Measurements from ENCODE around the gene CC2D1A.
"Not testable (repeated sequence)": the region's sequence is repeated elsewhere in the genome, so short reads cannot be mapped to it uniquely, and the experiment has no call there.

CC2D1A gene

GRCh38 chr19:13906521-13906904 lies 512 bp downstream of the CC2D1A start:
- peak in 9 of 56 donors; percentile 14 to 48 (median 27) for DNase-seq

DNA sequence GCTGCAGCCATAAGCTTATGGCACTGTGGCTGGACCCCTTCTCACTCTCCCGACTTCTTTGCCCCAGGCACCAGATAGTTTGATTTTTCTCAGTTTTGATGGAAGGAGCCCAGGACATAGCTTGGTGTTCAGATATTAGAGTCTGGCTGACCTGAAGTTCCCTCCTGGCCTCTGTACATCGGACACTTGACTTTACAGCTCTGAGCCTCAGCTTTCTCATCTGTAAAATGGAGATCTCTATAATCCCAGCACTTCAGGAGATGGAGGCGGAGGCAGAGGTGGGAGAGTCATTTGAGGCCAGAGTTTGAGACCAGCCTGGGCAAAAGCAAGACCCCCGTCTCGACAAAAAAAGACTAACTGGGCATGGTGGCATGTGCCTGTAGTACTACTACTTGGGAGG lies 909 bp downstream of the CC2D1A start:
- no peak for DNase-seq

- DNase-seq, result no peak
These were observed 2.7 kb downstream of the CC2D1A start for GRCh38 chr19:13908674-13909073.

DNA sequence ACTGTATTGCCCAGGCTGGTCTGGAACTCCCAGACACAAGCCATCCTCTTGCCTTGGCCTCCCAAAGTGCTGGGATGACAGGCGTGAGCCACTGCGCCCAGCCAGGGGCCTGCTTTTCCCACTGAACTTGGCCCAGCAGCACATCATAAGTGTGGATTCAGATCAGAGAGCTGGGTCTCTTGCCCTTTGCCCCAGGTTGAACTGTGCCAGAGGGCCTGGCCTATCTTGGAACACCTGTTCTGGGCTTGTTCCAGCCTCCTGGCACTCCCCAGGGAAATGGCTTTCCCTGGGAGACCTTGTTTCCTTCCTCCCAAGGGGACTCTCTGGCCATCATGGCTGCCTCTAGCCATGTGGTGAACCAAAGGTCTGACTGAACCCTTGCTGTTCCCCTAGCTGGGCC lies 3.4 kb downstream of the CC2D1A start:
- DNase-seq, result no peak

DNA sequence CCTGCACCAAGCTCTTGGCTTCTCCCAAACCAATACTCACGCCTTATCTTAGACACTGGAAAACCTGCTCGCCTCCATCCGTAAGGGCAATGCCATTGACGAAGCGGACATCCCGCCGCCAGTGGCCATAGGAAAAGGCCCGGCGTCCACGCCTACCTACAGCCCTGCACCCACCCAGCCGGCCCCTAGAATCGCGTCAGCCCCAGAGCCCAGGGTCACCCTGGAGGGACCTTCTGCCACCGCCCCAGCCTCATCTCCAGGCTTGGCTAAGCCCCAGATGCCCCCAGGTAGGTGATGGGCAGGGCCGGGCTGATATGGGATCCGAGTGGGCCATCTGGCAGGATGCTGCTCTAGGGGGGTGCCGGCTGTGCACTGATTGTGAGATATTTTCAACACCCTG lies 7.4 kb downstream of the CC2D1A start:
- DNase-seq, result no peak

DNA sequence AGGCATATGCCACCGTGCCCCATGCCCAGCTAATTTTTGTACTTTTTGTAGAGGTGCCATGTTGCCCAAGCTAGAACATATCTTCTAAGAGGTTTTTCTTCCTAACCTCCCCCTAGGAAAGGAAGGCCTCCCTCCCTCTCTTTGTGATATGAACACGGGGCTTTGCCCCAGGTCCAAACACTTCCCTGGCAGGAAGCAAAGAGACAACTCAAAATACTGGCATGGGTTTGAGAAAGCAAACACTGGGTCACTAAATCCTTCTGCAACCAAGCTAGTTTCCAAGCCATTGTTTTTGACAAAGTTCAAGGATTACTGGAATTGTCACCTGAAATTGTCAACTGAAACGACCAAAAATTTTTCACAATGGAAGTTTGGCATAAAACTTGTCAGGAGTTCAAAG lies 8.8 kb downstream of the CC2D1A start:
- DNase-seq, result no peak

GRCh38 chr19:13917888-13918406 lies 11.9 kb downstream of the CC2D1A start:
- DNase-seq, result no peak

DNA sequence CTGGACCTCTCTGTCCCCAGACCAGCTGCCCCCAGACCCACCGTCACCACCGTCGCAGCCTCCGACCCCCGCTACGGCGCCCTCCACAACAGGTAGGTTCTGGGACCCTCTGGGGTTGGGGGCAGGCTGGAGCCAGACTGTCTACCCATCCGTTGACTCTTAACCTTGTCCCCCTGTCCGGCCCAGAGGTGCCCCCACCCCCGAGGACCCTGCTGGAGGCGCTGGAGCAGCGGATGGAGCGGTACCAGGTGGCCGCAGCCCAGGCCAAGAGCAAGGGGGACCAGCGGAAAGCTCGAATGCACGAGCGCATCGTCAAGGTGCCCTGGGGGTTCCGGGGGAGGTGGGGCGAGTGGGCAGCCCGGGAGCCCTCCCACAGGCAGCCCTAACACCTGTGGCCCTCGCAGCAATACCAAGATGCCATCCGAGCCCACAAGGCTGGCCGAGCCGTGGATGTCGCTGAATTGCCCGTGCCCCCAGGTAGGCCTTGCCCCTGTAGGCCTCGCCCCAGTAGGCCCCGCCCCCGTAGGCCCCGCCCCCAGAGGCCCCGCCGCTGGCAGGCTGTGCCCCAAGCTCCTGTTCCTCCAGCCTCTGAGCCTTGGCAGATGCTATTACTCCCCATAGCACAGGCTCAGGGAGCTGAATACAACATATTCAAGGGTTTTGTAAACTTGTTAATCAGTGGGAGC lies 12.9 kb downstream of the CC2D1A start:
- DNase-seq, result no peak

DNA sequence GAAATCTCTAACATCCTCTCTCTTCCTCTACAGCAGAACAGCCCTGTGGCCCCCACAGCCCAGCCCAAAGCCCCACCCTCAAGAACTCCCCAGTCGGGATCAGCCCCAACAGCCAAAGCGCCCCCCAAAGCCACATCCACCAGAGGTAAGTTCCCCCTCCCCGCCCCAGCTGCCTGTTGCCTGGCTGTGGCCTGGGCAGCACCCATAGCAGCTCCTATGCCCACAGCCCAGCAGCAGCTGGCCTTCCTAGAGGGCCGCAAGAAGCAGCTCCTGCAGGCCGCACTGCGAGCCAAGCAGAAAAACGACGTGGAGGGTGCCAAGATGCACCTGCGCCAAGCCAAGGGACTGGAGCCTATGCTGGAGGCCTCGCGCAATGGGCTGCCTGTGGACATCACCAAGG lies 14.5 kb downstream of the CC2D1A start:
- DNase-seq, result no peak

DNA sequence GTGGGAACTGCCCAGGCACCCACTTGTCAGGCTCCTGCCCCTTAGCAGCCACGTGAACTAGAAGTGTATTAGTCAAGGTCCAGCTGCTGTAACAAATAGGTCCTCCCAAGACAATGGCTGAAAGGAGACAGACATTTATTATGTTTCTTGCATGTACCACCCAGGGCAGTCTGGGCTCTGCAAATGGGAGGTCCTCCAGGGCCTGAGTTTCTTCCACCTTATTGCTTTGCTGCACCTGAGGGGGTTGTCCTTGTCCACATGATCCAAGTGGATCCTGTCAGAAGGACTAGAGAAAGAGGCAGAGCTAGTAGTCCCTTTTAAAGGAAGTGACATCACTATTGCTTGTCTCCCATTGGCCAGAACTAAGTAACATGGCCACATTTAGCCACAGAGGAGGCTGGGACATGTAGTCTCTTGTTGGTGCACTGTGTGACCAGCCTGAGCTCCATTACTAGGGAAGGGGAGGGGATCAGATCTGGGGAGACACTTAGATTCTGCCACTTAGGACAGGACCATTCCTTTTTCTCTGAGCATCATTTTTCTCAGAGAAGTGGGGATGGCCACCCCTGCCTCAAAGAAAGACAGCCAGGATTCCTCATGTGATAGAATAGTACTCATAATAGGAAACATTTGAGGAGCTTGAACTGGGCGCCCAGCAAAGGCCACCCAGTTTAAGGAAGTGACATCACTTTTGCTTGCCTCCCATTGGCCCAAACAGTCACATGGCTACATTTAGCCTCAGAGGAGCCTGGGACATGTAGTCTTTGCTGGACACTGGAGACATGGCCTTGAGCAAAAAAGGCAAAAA lies 15.1 kb downstream of the CC2D1A start:
- peak in 18 of 56 donors; percentile 2 to 49 (median 20) for DNase-seq

- not testable (repeated sequence) for DNase-seq
These were observed 16.1 kb downstream of the CC2D1A start for GRCh38 chr19:13922118-13922517.

- DNase-seq, result no peak
These were observed 17.4 kb downstream of the CC2D1A start for GRCh38 chr19:13923194-13923987.

GRCh38 chr19:13926010-13926409 lies 20.0 kb downstream of the CC2D1A start:
- DNase-seq, result no peak

- DNase-seq, result no peak
These were observed 20.7 kb downstream of the CC2D1A start for GRCh38 chr19:13926715-13927114.

DNA sequence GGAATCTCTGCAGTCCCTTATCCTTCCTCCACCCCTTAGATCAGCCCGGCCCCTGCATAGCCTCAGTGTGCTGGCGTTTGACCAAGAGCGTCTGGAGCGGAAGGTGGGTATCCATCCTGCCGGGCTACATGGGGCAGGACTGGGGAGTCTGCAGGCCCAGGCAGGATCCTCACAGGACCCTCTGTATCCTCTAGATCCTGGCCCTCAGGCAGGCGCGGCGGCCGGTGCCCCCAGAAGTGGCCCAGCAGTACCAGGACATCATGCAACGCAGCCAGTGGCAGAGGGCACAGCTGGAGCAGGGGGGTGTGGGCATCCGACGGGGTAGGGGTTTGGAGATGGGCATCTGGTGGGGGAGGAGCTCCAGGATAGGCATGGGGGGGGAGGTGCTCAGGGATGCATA lies 23.3 kb downstream of the CC2D1A start:
- DNase-seq, result no peak

GRCh38 chr19:13929956-13930355 lies 24.0 kb downstream of the CC2D1A start:
- DNase-seq, result no peak

GRCh38 chr19:13930402-13930801 lies 24.4 kb downstream of the CC2D1A start:
- no peak for DNase-seq

DNA sequence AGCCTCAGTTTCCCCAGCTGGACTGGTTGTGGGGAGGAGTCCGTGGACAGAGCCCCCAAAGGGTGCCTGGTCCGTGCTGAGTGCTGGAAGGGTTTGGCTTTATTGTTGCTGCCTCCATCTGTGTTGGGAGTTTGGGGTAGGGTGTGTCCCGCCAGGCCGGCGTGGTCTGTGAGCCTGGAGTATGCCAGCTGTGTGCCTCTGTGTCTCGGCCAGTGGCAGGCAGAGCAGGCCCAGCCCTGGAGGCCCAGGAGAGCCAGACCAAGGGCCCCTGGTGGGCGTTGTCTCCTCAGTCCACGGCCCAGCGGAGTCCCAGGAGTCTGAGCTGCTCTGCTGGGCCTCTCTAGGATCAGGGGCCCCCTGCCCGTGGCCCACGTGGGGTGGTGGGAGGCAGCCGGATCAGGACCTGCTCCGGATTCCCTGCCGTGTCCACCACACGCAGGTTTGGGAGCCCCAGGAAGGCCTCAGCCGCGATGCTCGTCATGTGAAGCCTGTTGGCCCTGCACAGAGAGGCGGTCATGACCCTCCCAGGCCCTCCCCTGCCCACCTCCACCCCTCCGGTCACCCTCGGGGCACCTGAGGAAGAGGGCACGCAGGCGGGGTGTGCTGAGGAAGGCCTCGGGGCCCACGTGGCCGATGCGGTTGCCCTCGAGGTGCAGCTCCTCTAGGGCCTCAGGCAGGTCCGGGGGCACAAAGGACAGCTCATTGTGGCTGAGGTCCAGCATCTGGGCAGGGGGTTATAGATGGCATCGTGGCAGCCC lies 25.6 kb downstream of the CC2D1A start:
- no peak for DNase-seq

DNA sequence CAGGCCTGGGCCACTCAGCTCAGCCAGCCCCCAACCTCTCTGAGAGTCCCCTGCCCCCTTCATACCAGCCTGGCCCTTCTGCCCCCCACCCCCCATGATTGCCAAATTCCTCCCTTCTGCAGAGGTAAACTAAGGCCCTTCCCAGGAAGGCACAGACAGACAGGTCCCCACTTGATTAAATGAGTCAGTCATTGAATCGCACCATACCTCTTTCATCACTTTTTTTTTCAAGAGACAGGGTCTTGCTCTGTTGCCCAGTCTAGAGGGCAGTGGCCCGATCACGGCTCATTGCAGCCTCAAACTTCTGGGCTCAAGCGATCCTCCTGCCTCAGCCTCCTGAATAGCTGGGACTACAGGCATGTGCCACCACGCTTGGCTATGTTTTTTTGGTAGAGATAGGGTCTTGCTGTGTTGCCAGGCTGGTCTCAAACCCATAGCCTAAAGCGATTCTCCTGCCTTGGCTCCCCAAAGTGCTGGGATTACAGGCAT lies 26.2 kb downstream of the CC2D1A start:
- DNase-seq, result no peak

DNA sequence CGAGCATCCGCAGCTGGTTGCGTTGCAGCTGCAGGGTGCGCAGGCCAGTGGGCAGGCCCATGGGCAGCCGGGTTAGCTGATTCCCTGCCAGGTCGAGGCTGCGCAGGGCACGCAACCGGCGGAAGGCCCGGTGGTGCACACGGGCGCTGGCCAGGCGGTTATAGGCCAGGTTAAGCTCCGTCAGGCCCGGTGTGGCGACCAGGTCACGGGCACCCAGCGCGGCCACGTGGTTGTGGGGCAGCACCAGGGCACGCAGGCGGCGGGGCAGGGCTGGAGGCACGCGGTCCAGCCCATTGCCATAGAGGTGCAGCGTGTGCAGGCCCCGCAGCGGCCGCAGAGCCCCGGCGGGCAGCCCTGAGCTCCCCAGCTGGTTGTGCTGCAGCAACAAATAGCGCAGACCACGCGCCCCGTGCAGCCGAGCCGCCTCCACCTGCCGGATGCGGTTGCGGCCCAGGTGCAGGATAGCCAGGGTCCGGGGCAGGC lies 27.0 kb downstream of the CC2D1A start:
- DNase-seq, result no peak

DNA sequence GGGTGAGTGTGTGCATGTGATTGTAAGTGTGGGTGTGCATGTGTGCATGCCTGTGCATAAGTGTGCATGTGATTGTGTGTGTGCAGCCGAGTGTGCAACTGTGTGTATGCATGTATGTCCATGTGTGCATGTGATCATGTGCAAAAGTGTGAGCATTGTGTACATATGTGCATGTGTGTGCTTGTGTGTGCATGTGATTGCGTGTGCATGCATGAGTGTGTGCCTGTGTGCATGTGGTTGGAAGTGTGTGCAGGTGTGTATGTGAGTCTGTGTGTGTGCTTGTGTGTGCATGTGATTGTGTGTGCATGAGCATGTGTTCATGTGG lies 28.7 kb downstream of the CC2D1A start:
- no peak for DNase-seq
